Endothelial cell of umbilical vein (primary cell): Measurements from ENCODE around the gene ERCC2. TPM values are rescaled to one million over a fixed set of nuclear protein-coding genes. Genes with fewer than 3 reads are reported as not detected.

ENCODE experiments used
- BruUV-seq: library from RNA; stranded (reverse); fragments of 400-500 nt; replicated peaks from 2 replicates; lab custom pipeline; 2021; lab: Mats Ljungman, UMichigan
- CTCF ChIA-PET: fragments of 300-600, 350-600 bp; sonication (Branson Sonifier 250); formaldehyde crosslinking; loops from one replicate; lab custom pipeline; 2021; ENCODE audit warnings: antibody characterized with exemption, inconsistent platforms; lab: Charles Lee
- POLR2A ChIA-PET: fragments of 300-600, 350-600 bp; sonication (Branson Sonifier 250); formaldehyde crosslinking; loops from one replicate; lab custom pipeline; 2021; ENCODE audit warnings: antibody characterized with exemption, inconsistent platforms; lab: Charles Lee
- DNase-seq: peaks from one replicate; pipeline ENCODE4 v3.0.0-alpha.2; 2011; ENCODE audit warnings: low read depth, low spot score
- FAIRE-seq: peaks from 2 replicates; lab custom pipeline; 2011; peaks lifted over from hg19 to GRCh38; lab: Jason Lieb, UNC
- H2AFZ ChIP-seq: 2 replicates; pipeline ENCODE4 v1.6.0; 2012; ENCODE audit warnings: low read depth, low read length, control low read depth, inconsistent platforms
- H3K27ac ChIP-seq: 2 replicates; pipeline ENCODE4 v1.5.1; 2011; ENCODE audit warnings: low read depth, mild to moderate bottlenecking, control low read depth, low read length, moderate library complexity; ENCODE audit not compliant: insufficient read depth
- H3K27me3 ChIP-seq, 2 experiments: 2 replicates each; pipeline versions ENCODE4 v1.6.0 to v1.6.1; 2011; ENCODE audit warnings: low read length in 2 of 2, mixed read lengths in 1 of 2; ENCODE audit not compliant: control insufficient read depth in 2 of 2, insufficient read depth in 2 of 2
- H3K36me3 ChIP-seq, 2 experiments: 2 replicates in 1 of 2; 3 replicates in 1 of 2; pipeline ENCODE4 v1.5.1; 2011; ENCODE audit warnings: low read length in 2 of 2, mild to moderate bottlenecking in 1 of 2, moderate library complexity in 1 of 2; ENCODE audit not compliant: control insufficient read depth in 2 of 2, insufficient read depth in 2 of 2; ENCODE audit errors: extremely low read depth in 1 of 2
- H3K4me1 ChIP-seq: 3 replicates; pipeline ENCODE4 v1.5.1; 2011; ENCODE audit warnings: mild to moderate bottlenecking, low read length; ENCODE audit not compliant: control insufficient read depth, insufficient read depth; ENCODE audit errors: extremely low read depth
- H3K4me2 ChIP-seq: 2 replicates; pipeline ENCODE4 v1.6.1; 2011; ENCODE audit warnings: low read length, control low read depth, mixed read lengths; ENCODE audit not compliant: insufficient read depth
- H3K4me3 ChIP-seq, 3 experiments: fragments of 200-600 bp in 1 of 3; sonication (generic), shearing (Covaris generic) in 1 of 3; replicated peaks in 1 of 3; 2 replicates each; pipeline ENCODE4 v1.5.1; 2011 to 2016; ENCODE audit warnings: control low read depth in 3 of 3, low read length in 3 of 3, mild to moderate bottlenecking in 2 of 3, inconsistent platforms in 1 of 3, low read depth in 1 of 3, moderate library complexity in 1 of 3; ENCODE audit not compliant: insufficient read depth in 1 of 3
- H3K79me2 ChIP-seq: 2 replicates; pipeline ENCODE4 v1.6.0; 2012; ENCODE audit warnings: low read length, inconsistent platforms; ENCODE audit not compliant: control insufficient read depth, insufficient read depth
- H3K9ac ChIP-seq: replicated peaks from 2 replicates; pipeline ENCODE3; 2011; ENCODE audit warnings: low read length, control low read depth; ENCODE audit not compliant: insufficient read depth; ENCODE audit errors: extremely low read depth
- H3K9me1 ChIP-seq: replicated peaks from 3 replicates; pipeline ENCODE4 v1.6.0; 2011; ENCODE audit warnings: mild to moderate bottlenecking, low read length; ENCODE audit not compliant: control insufficient read depth, insufficient read depth; ENCODE audit errors: extremely low read depth
- H3K9me3 ChIP-seq: replicated peaks from 2 replicates; pipeline ENCODE4 v1.5.1; 2012; ENCODE audit warnings: low read length, inconsistent platforms; ENCODE audit not compliant: control insufficient read depth, insufficient read depth
- H4K20me1 ChIP-seq: replicated peaks from 2 replicates; pipeline ENCODE3; 2011; ENCODE audit warnings: mild to moderate bottlenecking, low read length; ENCODE audit not compliant: control insufficient read depth, insufficient read depth; ENCODE audit errors: extremely low read depth
- EZH2 ChIP-seq: IDR thresholded peaks from 2 replicates; pipeline ENCODE4 v1.6.1; 2012; ENCODE audit warnings: borderline replicate concordance, low read depth, mild to moderate bottlenecking, moderate library complexity, low read length, inconsistent platforms; ENCODE audit not compliant: severe bottlenecking
- FOS ChIP-seq: IDR thresholded peaks from 2 replicates; pipeline ENCODE4 v1.6.1; 2011; ENCODE audit warnings: mild to moderate bottlenecking, low read length, moderate library complexity, borderline replicate concordance; ENCODE audit not compliant: insufficient read depth
- GATA2 ChIP-seq: IDR thresholded peaks from 2 replicates; pipeline ENCODE4 v1.7.0; 2011; ENCODE audit warnings: low read depth, mild to moderate bottlenecking, moderate library complexity, mixed read lengths, low read length; ENCODE audit not compliant: insufficient read length, insufficient read depth
- JUN ChIP-seq: IDR thresholded peaks from 2 replicates; pipeline ENCODE4 v1.6.1; 2011; ENCODE audit warnings: borderline replicate concordance, low read depth; ENCODE audit not compliant: insufficient read length, insufficient read depth
- MYC ChIP-seq: IDR thresholded peaks from one replicate; pipeline ENCODE4 v1.6.1; 2011; ENCODE audit warnings: mild to moderate bottlenecking, low read depth, low read length
- POLR2A ChIP-seq: IDR thresholded peaks from 2 replicates; pipeline ENCODE4 v1.6.1; 2012; ENCODE audit warnings: low read depth, mild to moderate bottlenecking, control low read depth, low read length
- POLR2AphosphoS5 ChIP-seq: IDR thresholded peaks from 2 replicates; pipeline ENCODE4 v1.6.1; 2012; ENCODE audit warnings: low read depth, mild to moderate bottlenecking, control low read depth, low read length, moderate library complexity; ENCODE audit not compliant: insufficient read depth
- dilution Hi-C: fragments of 300-500 bp; cut with MboI; formaldehyde crosslinking; loops from one replicate; pipeline ENCODE4 v1.15.0; 2019; ENCODE audit warnings: low sequenced_read_pairs; ENCODE audit not compliant: extremely low pct_ligation_motif_present
- intact Hi-C: fragments of 100-400 bp; cut with micrococcal nuclease; formaldehyde crosslinking; loops from one replicate; pipeline ENCODE4 v1.10.0; 2022
- polyA plus RNA-seq, 4 experiments: library from polyadenylated mRNA; depleted of rRNA in 3 of 4; stranded (reverse) in 3 of 4; unstranded in 1 of 4; fragments of >200 nt; gene quantifications; 2 replicates each; pipeline versions ENCODE4 v1.2.1 to v1.2.3, GENCODE V29; 2011 to 2012; ENCODE audit warnings: missing spikeins in 1 of 4
- total RNA-seq: library from RNA; stranded (reverse); gene quantifications from 2 replicates; pipeline ENCODE4 v1.2.3, GENCODE V29; 2021
- TF ChIP-seq, protein P1 (sequence below), 2 donors: IDR thresholded peaks; 1 replicate in 1 of 2; 2 replicates in 1 of 2; pipeline ENCODE4 v1.5.1; 2011; ENCODE audit warnings: low read length in 2 of 2, mild to moderate bottlenecking in 2 of 2, moderate library complexity in 2 of 2, control low read depth in 1 of 2, inconsistent platforms in 1 of 2, low read depth in 1 of 2; ENCODE audit not compliant: insufficient read depth in 1 of 2; ENCODE audit errors: extremely low read depth in 1 of 2
- TF ChIP-seq, protein P2 (sequence below): IDR thresholded peaks from 2 replicates; pipeline ENCODE4 v1.6.1; 2011; ENCODE audit not compliant: insufficient read depth, insufficient read length

ERCC2 gene
- total and polyA plus RNA-seq, 2 donors (not counting 3 experiments of a cell fraction or from before 2014, with no cell fraction given), result 59.9 to 61.8 TPM

DNA sequence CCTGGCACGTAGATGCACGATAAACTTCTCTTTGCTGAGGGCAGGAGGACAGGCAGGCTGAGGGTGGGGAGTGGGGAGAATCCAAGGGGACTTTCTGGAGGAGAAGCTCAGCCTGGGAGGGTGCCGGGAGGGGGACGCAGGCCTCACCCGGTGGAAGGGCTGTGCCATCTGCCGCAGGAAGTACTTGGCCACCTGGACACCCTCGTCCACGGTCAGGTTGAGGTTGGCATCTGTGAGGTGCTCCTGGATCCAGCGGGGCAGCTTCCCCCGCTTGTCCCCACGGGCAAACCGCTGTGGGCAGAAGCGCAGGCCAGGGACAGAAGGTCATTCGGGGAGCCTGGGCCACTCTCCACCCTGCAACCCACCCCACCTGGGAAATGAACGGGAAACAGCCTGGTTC is 18.3 kb downstream of the ERCC2 start:
- H3K27me3 ChIP-seq, result no peaks in the 10 kb centered on the region
- BruUV-seq, result no TSS peak
- no peaks in the 10 kb centered on the region for H3K9me3 ChIP-seq
- dilution Hi-C loops, result no loop called here
- H2AFZ ChIP-seq, result no peak overlapping the region
- DNase-seq (no peak), FAIRE-seq (no peak)
- no peak overlapping the region for H3K4me2 ChIP-seq
- H3K79me2 ChIP-seq, result no peaks in the 10 kb centered on the region
- no peaks in the 10 kb centered on the region for H3K9me1 ChIP-seq
- CTCF ChIA-PET, result interaction anchor here (1.4 kb wide), 1 partner anchor 152 kb away, joined by 4 read pairs; no protein-coding TSS in a partner anchor
- H4K20me1 ChIP-seq, result no peaks in the 10 kb centered on the region
- intact Hi-C loops, result no loop called here
- H3K4me1 ChIP-seq, result no peaks in the 10 kb centered on the region
- no peak overlapping the region for H3K4me3 ChIP-seq
- POLR2A ChIA-PET, result no interaction called here
- no peak overlapping the region for H3K9ac ChIP-seq
- H3K36me3 ChIP-seq, result peaks cover 7 to 41% of the 10 kb centered on the region in 2 experiments
- H3K27ac ChIP-seq, result no peak overlapping the region
- TF ChIP-seq POLR2AphosphoS5 (no peak), MYC (no peak), EZH2 (no peak), GATA2 (no peak), POLR2A (no peak), JUN (no peak), FOS (no peak)
- TF ChIP-seq, protein P1, sequence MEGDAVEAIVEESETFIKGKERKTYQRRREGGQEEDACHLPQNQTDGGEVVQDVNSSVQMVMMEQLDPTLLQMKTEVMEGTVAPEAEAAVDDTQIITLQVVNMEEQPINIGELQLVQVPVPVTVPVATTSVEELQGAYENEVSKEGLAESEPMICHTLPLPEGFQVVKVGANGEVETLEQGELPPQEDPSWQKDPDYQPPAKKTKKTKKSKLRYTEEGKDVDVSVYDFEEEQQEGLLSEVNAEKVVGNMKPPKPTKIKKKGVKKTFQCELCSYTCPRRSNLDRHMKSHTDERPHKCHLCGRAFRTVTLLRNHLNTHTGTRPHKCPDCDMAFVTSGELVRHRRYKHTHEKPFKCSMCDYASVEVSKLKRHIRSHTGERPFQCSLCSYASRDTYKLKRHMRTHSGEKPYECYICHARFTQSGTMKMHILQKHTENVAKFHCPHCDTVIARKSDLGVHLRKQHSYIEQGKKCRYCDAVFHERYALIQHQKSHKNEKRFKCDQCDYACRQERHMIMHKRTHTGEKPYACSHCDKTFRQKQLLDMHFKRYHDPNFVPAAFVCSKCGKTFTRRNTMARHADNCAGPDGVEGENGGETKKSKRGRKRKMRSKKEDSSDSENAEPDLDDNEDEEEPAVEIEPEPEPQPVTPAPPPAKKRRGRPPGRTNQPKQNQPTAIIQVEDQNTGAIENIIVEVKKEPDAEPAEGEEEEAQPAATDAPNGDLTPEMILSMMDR (IDR thresholded peaks at IDR 0.05; ENCODE audit: extremely low read depth in 1 of 2, insufficient read depth in 1 of 2, low read depth in 1 of 2, low read length in 2 of 2), result no peak
- TF ChIP-seq, protein P2, sequence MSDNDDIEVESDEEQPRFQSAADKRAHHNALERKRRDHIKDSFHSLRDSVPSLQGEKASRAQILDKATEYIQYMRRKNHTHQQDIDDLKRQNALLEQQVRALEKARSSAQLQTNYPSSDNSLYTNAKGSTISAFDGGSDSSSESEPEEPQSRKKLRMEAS, result no peak
